Globus pallidus (tissue), 1 donor: ENCODE data around the gene C1QTNF8.

Source experiments
- DNase-seq: peaks from one replicate; pipeline ENCODE4 v3.0.0-alpha.2; 2015; ENCODE audit warnings: low spot score

Gene C1QTNF8

GRCh38 chr16:1045310-1045992 lies 50.6 kb downstream of the C1QTNF8 start:
- peak; percentile 62 for DNase-seq

GRCh38 chr16:1044460-1045309 lies 51.4 kb downstream of the C1QTNF8 start:
- no peak for DNase-seq

- no peak for DNase-seq
Observed at GRCh38 chr16:1043881-1044451, 52.1 kb downstream of the C1QTNF8 start.

GRCh38 chr16:1042866-1043265 lies 53.2 kb downstream of the C1QTNF8 start:
- DNase-seq: no peak

- DNase-seq: no peak
Observed at GRCh38 chr16:1042049-1042744, 53.8 kb downstream of the C1QTNF8 start.

GRCh38 chr16:1040346-1040745 lies 55.7 kb downstream of the C1QTNF8 start:
- no peak for DNase-seq

GRCh38 chr16:1039762-1040161 lies 56.3 kb downstream of the C1QTNF8 start:
- DNase-seq: no peak

- DNase-seq: no peak
Observed at GRCh38 chr16:1038932-1039331, 57.1 kb downstream of the C1QTNF8 start.
